DMS 273 (cell line): ENCODE results near the gene SKOR1.
A peak's percentile ranks its signal among the peaks of the same experiment; 100 is the strongest.

ENCODE experiments used
- DNase-seq: peaks from one replicate; lab custom pipeline; 2025; ENCODE audit not compliant: unreplicated experiment; lab: John Stamatoyannopoulos, UW

The SKOR1 gene

GRCh38 chr15:67829647-67830504, 4.6 kb downstream of the SKOR1 start:
- no peak for DNase-seq

GRCh38 chr15:67831363-67831762, 6.1 kb downstream of the SKOR1 start:
- DNase-seq: no peak

- peak; percentile 41 for DNase-seq
Measured at GRCh38 chr15:67832031-67832551, 6.8 kb downstream of the SKOR1 start.

GRCh38 chr15:67832897-67833709, 7.8 kb downstream of the SKOR1 start:
- DNase-seq: no peak

- DNase-seq: no peak
Measured at GRCh38 chr15:67833710-67834511, 8.6 kb downstream of the SKOR1 start.

- DNase-seq: no peak
Measured at GRCh38 chr15:67834581-67835296, 9.4 kb downstream of the SKOR1 start.

- DNase-seq: no peak
Measured at GRCh38 chr15:67835297-67836133, 10.2 kb downstream of the SKOR1 start.

GRCh38 chr15:67836134-67836455, 10.8 kb downstream of the SKOR1 start:
- no peak for DNase-seq

- DNase-seq: peak; percentile 66
Measured at GRCh38 chr15:67836477-67836876, 11.2 kb downstream of the SKOR1 start.

GRCh38 chr15:67836955-67837354, 11.6 kb downstream of the SKOR1 start:
- no peak for DNase-seq

- peak; percentile 65 for DNase-seq
Measured at GRCh38 chr15:67838789-67839332, 13.6 kb downstream of the SKOR1 start.

GRCh38 chr15:67839499-67839928, 14.2 kb downstream of the SKOR1 start:
- peak; percentile 63 for DNase-seq

- peak; percentile 90 for DNase-seq
Measured at GRCh38 chr15:67839929-67840748, 14.8 kb downstream of the SKOR1 start, which contains the start of gene RNU6-1. RNU6-1 (minus strand) TSS chr15:67840045.

GRCh38 chr15:67840749-67841512, 15.6 kb downstream of the SKOR1 start:
- DNase-seq: peak; percentile 74

GRCh38 chr15:67841513-67841762, 16.1 kb downstream of the SKOR1 start:
- DNase-seq: no peak

- DNase-seq: no peak
Measured at GRCh38 chr15:67843092-67843501, 17.8 kb downstream of the SKOR1 start.

- DNase-seq: no peak
Measured at GRCh38 chr15:67843571-67844387, 18.5 kb downstream of the SKOR1 start.
